ENCODE data around the gene TBCK. TPM values are rescaled to one million over a fixed set of nuclear protein-coding genes. Genes with fewer than 3 reads are reported as not detected.

Gene TBCK
- total and polyA plus RNA-seq, 5 donors = 6.9 to 29.0 (median 21.7) TPM

DNA sequence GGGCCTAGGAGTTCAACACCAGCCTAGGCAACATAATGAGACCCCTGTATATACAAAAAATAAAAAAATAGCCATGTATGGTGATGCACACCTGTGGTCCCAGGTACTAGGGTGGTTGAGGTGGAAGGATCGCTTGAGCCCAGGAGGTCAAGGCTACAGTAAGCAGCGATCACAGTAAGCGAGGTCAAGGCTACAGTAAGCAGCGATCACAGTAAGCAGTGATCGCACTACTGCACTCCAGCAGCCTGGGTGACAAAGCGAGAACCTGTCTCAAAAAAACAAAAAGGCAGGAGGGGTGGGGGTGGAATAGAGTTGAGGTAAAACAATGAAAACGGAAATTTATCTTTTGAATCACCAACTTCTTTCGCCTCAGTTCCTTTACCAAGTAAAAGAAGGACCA, 29.4 kb downstream of the TBCK start:
- no peaks in the 10 kb centered on the region for H3K27me3 ChIP-seq (ENCODE audit: control insufficient read depth, insufficient read depth)
- H3K4me3 ChIP-seq (ENCODE audit: low read length) = no peak overlapping the region
- WGBS = 97% methylated on average over 8 of the region's 8 CpGs
- no peaks in the 10 kb centered on the region for H3K4me1 ChIP-seq (ENCODE audit: control insufficient read depth, insufficient read depth, low read length)
- intact Hi-C loops (cut with DNase I) = no loop called here
- DNase-seq = no peak
- H3K9me3 ChIP-seq (ENCODE audit: control insufficient read depth, low read length) = no peaks in the 10 kb centered on the region
- no peak for ATAC-seq
- H3K27ac ChIP-seq (ENCODE audit: low read length) = no peak overlapping the region

DNA sequence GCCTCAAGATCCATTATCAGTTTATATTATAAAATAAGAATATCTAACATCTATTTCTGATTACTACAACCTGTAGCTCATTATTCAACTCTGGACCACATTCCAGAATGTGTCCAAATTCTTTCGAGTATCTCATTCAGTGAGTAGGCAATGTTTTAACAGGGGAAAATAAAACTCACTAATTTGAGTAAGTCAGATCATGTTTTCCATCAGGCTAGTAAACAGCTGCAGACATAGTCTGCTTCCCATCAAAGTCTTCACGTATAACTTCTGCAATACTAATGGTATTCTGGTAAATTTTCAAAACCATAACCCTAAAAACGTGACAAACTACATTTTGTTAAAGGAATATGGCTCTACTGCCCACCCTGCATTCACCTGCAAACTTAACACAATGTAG, 31.8 kb downstream of the TBCK start:
- H3K4me1 ChIP-seq (ENCODE audit: control insufficient read depth, insufficient read depth, low read length) = no peaks in the 10 kb centered on the region
- WGBS = 73% methylated on average over 3 of the region's 3 CpGs
- intact Hi-C loops (cut with DNase I) = no loop called here
- H3K27me3 ChIP-seq (ENCODE audit: control insufficient read depth, insufficient read depth) = no peaks in the 10 kb centered on the region
- DNase-seq (no peak), ATAC-seq (no peak)
- H3K4me3 ChIP-seq (ENCODE audit: low read length) = no peak overlapping the region
- H3K27ac ChIP-seq (ENCODE audit: low read length) = no peak overlapping the region
- H3K9me3 ChIP-seq (ENCODE audit: control insufficient read depth, low read length) = no peaks in the 10 kb centered on the region

- no peaks in the 10 kb centered on the region for H3K9me3 ChIP-seq (ENCODE audit: control insufficient read depth, low read length)
- H3K27me3 ChIP-seq (ENCODE audit: control insufficient read depth, insufficient read depth) = no peaks in the 10 kb centered on the region
- ATAC-seq (no peak), DNase-seq (no peak)
- H3K4me1 ChIP-seq (ENCODE audit: control insufficient read depth, insufficient read depth, low read length) = no peaks in the 10 kb centered on the region
- H3K4me3 ChIP-seq (ENCODE audit: low read length) = no peak overlapping the region
- 74% methylated on average over 1 of the region's 1 CpG for WGBS
- no peak overlapping the region for H3K27ac ChIP-seq (ENCODE audit: low read length)
- intact Hi-C loops (cut with DNase I) = no loop called here
Measured at GRCh38 chr4:106277140-106277675, 38.8 kb downstream of the TBCK start.

GRCh38 chr4:106273831-106274230, 42.2 kb downstream of the TBCK start:
- no peaks in the 10 kb centered on the region for H3K9me3 ChIP-seq (ENCODE audit: control insufficient read depth, low read length)
- intact Hi-C loops (cut with DNase I) = no loop called here
- no peak overlapping the region for H3K27ac ChIP-seq (ENCODE audit: low read length)
- ATAC-seq (no peak), DNase-seq (no peak)
- H3K27me3 ChIP-seq (ENCODE audit: control insufficient read depth, insufficient read depth) = no peaks in the 10 kb centered on the region
- H3K4me1 ChIP-seq (ENCODE audit: control insufficient read depth, insufficient read depth, low read length) = no peaks in the 10 kb centered on the region
- no peak overlapping the region for H3K4me3 ChIP-seq (ENCODE audit: low read length)
- 77% methylated on average over 2 of the region's 2 CpGs for WGBS

DNA sequence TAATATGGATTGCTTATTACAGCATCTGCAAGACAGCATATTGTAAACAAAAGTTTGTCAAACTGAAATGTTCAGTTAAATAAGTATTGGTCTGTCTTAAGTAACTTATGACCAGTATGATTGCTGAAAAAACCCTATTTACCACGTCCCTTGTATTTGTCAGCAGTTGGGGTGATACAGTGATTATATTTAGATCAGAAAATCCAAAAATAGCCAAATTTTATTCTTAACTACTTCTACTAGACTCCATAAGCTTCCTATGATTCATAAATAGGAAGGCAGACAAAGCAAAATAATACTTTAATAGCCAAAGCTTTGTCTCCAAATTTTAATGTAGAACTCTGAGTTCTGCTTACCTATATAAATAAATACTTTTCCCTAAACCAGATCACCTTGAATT, 45.3 kb downstream of the TBCK start:
- Histone ChIP-seq H3K4me1 (ENCODE audit: control insufficient read depth, insufficient read depth, low read length) (no peaks in the 10 kb centered on the region), H3K27me3 (ENCODE audit: control insufficient read depth, insufficient read depth) (no peaks in the 10 kb centered on the region), H3K4me3 (ENCODE audit: low read length) (no peak overlapping the region), H3K27ac (ENCODE audit: low read length) (no peak overlapping the region), H3K9me3 (ENCODE audit: control insufficient read depth, low read length) (no peaks in the 10 kb centered on the region)
- ATAC-seq = no peak
- 53% methylated on average over 1 of the region's 1 CpG for WGBS
- intact Hi-C loops (cut with DNase I) = no loop called here
- no peak for DNase-seq

DNA sequence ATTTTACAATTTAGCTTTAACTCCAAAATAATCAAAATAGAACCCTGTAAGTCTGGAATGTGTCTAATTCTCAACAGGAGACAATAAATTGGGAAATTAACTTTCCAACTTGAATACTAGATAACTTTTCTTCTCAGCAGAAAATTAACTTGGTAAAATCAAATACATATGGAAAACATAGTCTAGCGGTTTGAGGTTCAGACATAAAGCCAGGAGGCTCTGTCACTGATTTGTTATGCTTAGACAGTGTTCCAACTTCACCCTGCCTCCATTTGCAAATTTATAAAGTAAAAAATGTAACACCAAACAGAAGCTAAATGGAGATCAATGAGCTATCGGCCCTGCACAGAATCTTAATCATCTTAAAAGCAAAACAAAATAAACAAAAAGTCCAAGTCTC, 46.3 kb downstream of the TBCK start:
- ATAC-seq (no peak), DNase-seq (no peak)
- H3K4me3 ChIP-seq (ENCODE audit: low read length) = no peak overlapping the region
- H3K9me3 ChIP-seq (ENCODE audit: control insufficient read depth, low read length) = no peaks in the 10 kb centered on the region
- H3K27me3 ChIP-seq (ENCODE audit: control insufficient read depth, insufficient read depth) = no peaks in the 10 kb centered on the region
- H3K27ac ChIP-seq (ENCODE audit: low read length) = no peak overlapping the region
- no peaks in the 10 kb centered on the region for H3K4me1 ChIP-seq (ENCODE audit: control insufficient read depth, insufficient read depth, low read length)
- 92% methylated on average over 2 of the region's 2 CpGs for WGBS
- intact Hi-C loops (cut with DNase I) = loop anchor here in 1 of 4 donors (10.0 kb wide), 1 partner anchor 235 kb away; no protein-coding TSS in a partner anchor

GRCh38 chr4:106268786-106269185, 47.2 kb downstream of the TBCK start:
- Histone ChIP-seq H3K9me3 (ENCODE audit: control insufficient read depth, low read length) (no peaks in the 10 kb centered on the region), H3K27me3 (ENCODE audit: control insufficient read depth, insufficient read depth) (no peaks in the 10 kb centered on the region), H3K4me3 (ENCODE audit: low read length) (no peak overlapping the region), H3K4me1 (ENCODE audit: control insufficient read depth, insufficient read depth, low read length) (peaks cover 1% of the 10 kb centered on the region), H3K27ac (ENCODE audit: low read length) (no peak overlapping the region)
- no peak for DNase-seq
- intact Hi-C loops (cut with DNase I) = loop anchor here in 1 of 4 donors (10.0 kb wide), 1 partner anchor 236 kb away; no protein-coding TSS in a partner anchor
- ATAC-seq = no peak

GRCh38 chr4:106266201-106266600, 49.8 kb downstream of the TBCK start:
- Histone ChIP-seq H3K27me3 (ENCODE audit: control insufficient read depth, insufficient read depth) (no peaks in the 10 kb centered on the region), H3K27ac (ENCODE audit: low read length) (no peak overlapping the region), H3K4me3 (ENCODE audit: low read length) (no peak overlapping the region), H3K9me3 (ENCODE audit: control insufficient read depth, low read length) (no peaks in the 10 kb centered on the region), H3K4me1 (ENCODE audit: control insufficient read depth, insufficient read depth, low read length) (peaks cover 1% of the 10 kb centered on the region)
- DNase-seq = no peak
- intact Hi-C loops (cut with DNase I) = loop anchor here in 1 of 4 donors (10.0 kb wide), 1 partner anchor 239 kb away; no protein-coding TSS in a partner anchor
- ATAC-seq = no peak

- DNase-seq (no peak), ATAC-seq (no peak)
- intact Hi-C loops (cut with DNase I) = loop anchor here in 1 of 4 donors (10.0 kb wide), 1 partner anchor 240 kb away; no protein-coding TSS in a partner anchor
- no peak overlapping the region for H3K4me3 ChIP-seq (ENCODE audit: low read length)
- 69% methylated on average over 4 of the region's 4 CpGs for WGBS
- no peaks in the 10 kb centered on the region for H3K9me3 ChIP-seq (ENCODE audit: control insufficient read depth, low read length)
- H3K27ac ChIP-seq (ENCODE audit: low read length) = no peak overlapping the region
- peaks cover 1% of the 10 kb centered on the region for H3K4me1 ChIP-seq (ENCODE audit: control insufficient read depth, insufficient read depth, low read length)
- H3K27me3 ChIP-seq (ENCODE audit: control insufficient read depth, insufficient read depth) = no peaks in the 10 kb centered on the region
Measured at GRCh38 chr4:106264331-106264728, 51.7 kb downstream of the TBCK start.

DNA sequence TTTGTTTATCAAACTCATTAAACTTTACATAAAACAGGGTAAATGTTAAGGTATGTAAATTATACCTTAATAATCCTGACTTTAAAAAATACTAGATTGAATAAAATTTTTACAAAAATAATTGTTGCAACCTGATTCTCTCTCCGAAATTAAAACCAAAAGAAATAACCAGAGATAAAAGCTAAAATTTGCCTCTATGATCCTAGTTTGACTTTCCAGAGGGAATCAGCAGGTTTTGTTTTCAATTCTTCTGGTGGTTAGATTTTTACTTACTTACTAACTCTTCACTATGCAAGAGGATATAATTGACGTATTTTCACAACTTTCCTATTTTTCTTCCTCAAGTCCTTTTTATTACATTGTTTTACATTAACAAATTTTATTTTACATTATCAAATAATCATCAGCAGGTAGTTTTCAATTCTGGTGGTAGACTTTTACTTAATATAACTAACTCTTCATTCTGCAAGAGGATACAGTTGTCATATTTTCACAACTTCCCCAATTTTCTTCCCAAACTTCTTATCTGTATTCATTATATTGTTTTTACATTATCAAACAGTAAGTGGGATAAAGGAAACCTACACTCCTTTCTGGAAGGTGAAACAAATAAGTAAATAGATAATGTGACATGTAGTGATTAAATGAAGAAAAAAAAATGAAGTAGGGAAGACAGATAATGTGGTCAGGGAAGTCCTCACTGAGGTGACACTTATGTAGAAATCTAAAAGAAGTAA, 52.2 kb downstream of the TBCK start:
- 97% methylated on average over 2 of the region's 2 CpGs for WGBS
- Histone ChIP-seq H3K4me3 (ENCODE audit: low read length) (no peak overlapping the region), H3K27me3 (ENCODE audit: control insufficient read depth, insufficient read depth) (no peaks in the 10 kb centered on the region), H3K9me3 (ENCODE audit: control insufficient read depth, low read length) (no peaks in the 10 kb centered on the region), H3K27ac (ENCODE audit: low read length) (no peak overlapping the region), H3K4me1 (ENCODE audit: control insufficient read depth, insufficient read depth, low read length) (peaks cover 1% of the 10 kb centered on the region)
- intact Hi-C loops (cut with DNase I) = loop anchor here in 1 of 4 donors (10.0 kb wide), 1 partner anchor 241 kb away; no protein-coding TSS in a partner anchor
- DNase-seq = no peak
- no peak for ATAC-seq

DNA sequence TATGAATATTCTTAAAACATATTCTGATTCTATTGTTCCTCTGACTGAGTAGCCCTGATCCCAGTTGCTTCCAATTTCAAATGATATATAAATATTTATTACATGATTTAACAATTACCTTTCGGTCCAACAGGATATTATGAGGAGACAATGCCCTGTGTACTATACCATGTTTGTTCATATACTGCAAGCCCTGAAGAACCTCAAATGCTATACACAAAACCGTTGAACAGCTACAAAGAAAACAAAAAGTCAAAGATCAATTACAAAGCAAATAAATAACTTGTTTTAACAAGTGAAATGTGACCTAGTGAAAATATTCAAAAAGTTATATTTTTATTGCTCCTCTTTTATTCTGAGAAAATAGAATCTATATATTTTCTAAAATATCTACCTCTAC, 54.0 kb downstream of the TBCK start:
- Histone ChIP-seq H3K9me3 (ENCODE audit: control insufficient read depth, low read length) (no peaks in the 10 kb centered on the region), H3K27me3 (ENCODE audit: control insufficient read depth, insufficient read depth) (no peaks in the 10 kb centered on the region), H3K4me3 (ENCODE audit: low read length) (no peak overlapping the region), H3K27ac (ENCODE audit: low read length) (no peak overlapping the region), H3K4me1 (ENCODE audit: control insufficient read depth, insufficient read depth, low read length) (peaks cover 1% of the 10 kb centered on the region)
- ATAC-seq (no peak), DNase-seq (no peak)
- intact Hi-C loops (cut with DNase I) = loop anchor here in 1 of 4 donors (10.0 kb wide), 1 partner anchor 243 kb away; no protein-coding TSS in a partner anchor
- WGBS = 89% methylated on average over 2 of the region's 2 CpGs
